Measurements from ENCODE around the gene ADCY9. TPM values are rescaled to one million over a fixed set of nuclear protein-coding genes. Genes with fewer than 3 reads are reported as not detected.

Gene ADCY9
- total RNA-seq, 1 donor from 2014 or later: 9.6 TPM

GRCh38 chr16:4011225-4011939 is 104.9 kb downstream of the ADCY9 start:
- intact Hi-C loops (cut with micrococcal nuclease): no loop called here
- H3K27me3 Mint-ChIP-seq: no peaks in the 10 kb centered on the region
- H3K36me3 Mint-ChIP-seq (ENCODE audit: low read depth): no peaks in the 10 kb centered on the region
- no peak for DNase-seq
- peaks cover 2% of the 10 kb centered on the region for H3K4me1 Mint-ChIP-seq
- H3K9me3 Mint-ChIP-seq: no peaks in the 10 kb centered on the region
- no peak overlapping the region for H3K4me3 Mint-ChIP-seq
- no peak overlapping the region for H3K27ac Mint-ChIP-seq

DNA sequence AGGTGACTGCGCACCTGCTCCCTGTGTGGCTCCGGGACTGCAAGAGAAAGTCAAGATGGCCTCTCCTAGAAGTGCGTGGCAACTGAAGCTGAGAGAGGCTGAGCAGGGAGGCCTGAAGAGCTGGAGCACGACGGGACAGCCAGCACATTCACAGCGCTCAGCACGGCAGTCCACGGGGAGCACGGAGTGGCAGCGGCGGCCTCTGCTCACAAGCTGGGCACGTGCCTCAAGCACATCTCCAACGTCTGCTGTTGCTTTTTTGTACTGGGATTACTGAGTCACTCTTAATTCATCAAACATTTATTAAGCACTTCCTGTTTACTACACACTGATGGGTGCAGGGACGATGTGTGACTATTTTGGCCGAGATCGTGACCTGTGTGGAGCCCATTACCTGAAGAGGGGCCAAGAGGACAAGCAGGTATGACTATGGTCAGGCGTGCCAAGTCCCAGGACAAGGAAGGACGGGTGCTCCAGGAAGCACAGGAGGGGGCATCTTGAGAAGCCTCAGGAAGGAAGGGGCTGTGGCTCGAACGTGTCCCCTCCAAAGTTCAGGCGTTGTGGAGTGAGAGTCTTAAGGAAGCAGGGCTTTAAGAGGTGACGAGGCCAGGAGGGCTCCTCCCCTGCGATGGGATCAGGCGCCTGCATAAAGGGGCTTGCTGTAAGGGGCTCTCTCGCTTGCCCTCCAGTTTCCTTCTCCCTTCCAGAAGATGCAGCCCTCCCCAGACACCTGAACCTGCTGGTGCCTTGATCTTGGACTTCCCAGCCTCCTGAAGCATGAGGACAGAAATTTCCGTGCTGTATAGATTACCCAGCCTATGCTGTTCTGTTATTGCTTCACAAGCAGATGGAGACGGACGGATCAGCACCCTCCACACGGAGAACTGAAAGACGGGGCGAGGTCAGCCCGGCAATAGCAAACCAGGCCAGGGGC is 105.8 kb downstream of the ADCY9 start:
- no peaks in the 10 kb centered on the region for H3K27me3 Mint-ChIP-seq
- no peak overlapping the region for H3K4me3 Mint-ChIP-seq
- H3K9me3 Mint-ChIP-seq: no peaks in the 10 kb centered on the region
- H3K27ac Mint-ChIP-seq: no peak overlapping the region
- DNase-seq: no peak
- no peaks in the 10 kb centered on the region for H3K36me3 Mint-ChIP-seq (ENCODE audit: low read depth)
- peaks cover 2% of the 10 kb centered on the region for H3K4me1 Mint-ChIP-seq
- intact Hi-C loops (cut with micrococcal nuclease): no loop called here

DNA sequence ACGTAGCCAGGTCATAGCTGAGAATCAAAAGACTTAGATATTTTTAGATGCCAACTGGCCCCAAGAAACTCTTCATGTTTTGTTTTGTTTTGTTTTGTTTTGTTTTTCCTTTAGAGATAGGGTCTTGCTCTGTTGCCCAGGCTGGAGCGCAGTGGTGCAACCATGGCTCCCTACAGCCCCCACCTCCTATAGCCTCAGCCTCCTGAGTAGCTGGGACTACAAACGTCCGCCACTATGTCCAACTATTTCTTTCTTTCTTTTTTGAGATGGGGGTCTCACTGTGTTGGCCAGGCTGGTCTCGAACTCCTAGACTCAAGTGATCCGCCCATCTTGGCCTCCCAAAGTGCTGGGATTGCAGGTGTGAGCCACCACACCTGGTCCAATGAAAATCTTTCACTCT is 107.1 kb downstream of the ADCY9 start:
- Mint-ChIP-seq H3K27ac (no peak overlapping the region), H3K9me3 (no peaks in the 10 kb centered on the region)

GRCh38 chr16:4008116-4008515 is 108.1 kb downstream of the ADCY9 start:
- Mint-ChIP-seq H3K27me3 (no peaks in the 10 kb centered on the region), H3K27ac (no peak overlapping the region), H3K36me3 (ENCODE audit: low read depth) (no peaks in the 10 kb centered on the region), H3K4me3 (no peak overlapping the region), H3K9me3 (no peaks in the 10 kb centered on the region), H3K4me1 (peaks cover 2% of the 10 kb centered on the region)
- intact Hi-C loops (cut with micrococcal nuclease): no loop called here
- no peak for DNase-seq

More for the DNA sequence above, 107.1 kb downstream of the ADCY9 start:
- Mint-ChIP-seq H3K4me1 (peaks cover 2% of the 10 kb centered on the region), H3K36me3 (ENCODE audit: low read depth) (no peaks in the 10 kb centered on the region), H3K27me3 (no peaks in the 10 kb centered on the region), H3K4me3 (no peak overlapping the region)
- intact Hi-C loops (cut with micrococcal nuclease): no loop called here
- no peak for DNase-seq

- Mint-ChIP-seq H3K9me3 (no peaks in the 10 kb centered on the region), H3K36me3 (ENCODE audit: low read depth) (no peaks in the 10 kb centered on the region), H3K4me1 (peaks cover 2% of the 10 kb centered on the region), H3K4me3 (no peak overlapping the region), H3K27ac (no peak overlapping the region), H3K27me3 (no peaks in the 10 kb centered on the region)
- intact Hi-C loops (cut with micrococcal nuclease): no loop called here
- no peak for DNase-seq
These were observed 109.7 kb downstream of the ADCY9 start for GRCh38 chr16:4006397-4006999.

GRCh38 chr16:4005731-4006130 is 110.5 kb downstream of the ADCY9 start:
- Mint-ChIP-seq H3K9me3 (no peaks in the 10 kb centered on the region), H3K4me3 (no peak overlapping the region), H3K27ac (no peak overlapping the region), H3K36me3 (ENCODE audit: low read depth) (no peaks in the 10 kb centered on the region), H3K27me3 (no peaks in the 10 kb centered on the region), H3K4me1 (peaks cover 5% of the 10 kb centered on the region)
- intact Hi-C loops (cut with micrococcal nuclease): no loop called here
- DNase-seq: no peak

DNA sequence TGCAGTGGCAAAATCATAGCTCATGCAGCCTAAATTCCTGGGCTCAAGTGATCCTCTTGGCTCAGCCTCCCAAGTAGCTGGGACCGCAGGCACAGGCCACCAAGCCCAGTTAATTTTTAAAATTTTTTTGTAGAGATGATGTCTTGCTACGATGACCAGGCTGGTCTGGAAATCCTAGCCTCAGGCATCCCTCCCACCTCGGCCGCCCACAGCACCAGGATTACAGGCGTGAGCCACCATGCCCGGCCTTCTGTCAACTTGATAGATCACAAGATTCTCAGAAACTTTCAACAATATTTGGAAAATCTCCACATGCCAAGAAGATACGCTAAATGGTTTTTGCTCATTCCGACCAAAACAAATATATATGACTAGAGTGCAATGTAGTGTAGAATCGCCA is 111.0 kb downstream of the ADCY9 start:
- Mint-ChIP-seq H3K27ac (no peak overlapping the region), H3K4me1 (peaks cover 8% of the 10 kb centered on the region), H3K36me3 (ENCODE audit: low read depth) (no peaks in the 10 kb centered on the region), H3K4me3 (no peak overlapping the region), H3K27me3 (no peaks in the 10 kb centered on the region), H3K9me3 (no peaks in the 10 kb centered on the region)
- DNase-seq: no peak
- intact Hi-C loops (cut with micrococcal nuclease): no loop called here

- no peaks in the 10 kb centered on the region for H3K27me3 Mint-ChIP-seq
These were observed 112.0 kb downstream of the ADCY9 start for GRCh38 chr16:4004206-4004605.

DNA sequence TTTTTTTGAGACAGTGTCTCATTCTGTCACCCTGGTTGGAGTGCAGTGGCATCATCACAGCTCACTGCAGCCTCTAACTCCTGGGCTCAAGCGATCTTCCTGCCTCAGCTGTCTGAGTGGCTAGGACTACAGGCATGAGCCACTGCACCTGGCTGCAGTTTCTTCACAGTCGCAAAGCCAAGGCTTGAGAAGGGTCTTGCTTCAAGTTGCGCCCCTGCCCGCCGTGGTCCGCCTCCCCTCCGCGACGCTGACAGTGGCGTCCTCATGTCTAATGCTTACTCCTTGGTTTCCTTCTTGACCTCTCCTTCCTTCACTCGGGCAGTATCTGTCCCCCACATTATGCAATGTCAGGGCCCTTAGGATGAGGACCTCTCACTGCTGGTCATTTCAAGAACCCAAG is 112.7 kb downstream of the ADCY9 start:
- Mint-ChIP-seq H3K36me3 (ENCODE audit: low read depth) (no peaks in the 10 kb centered on the region), H3K4me1 (peaks cover 22% of the 10 kb centered on the region), H3K9me3 (no peaks in the 10 kb centered on the region), H3K4me3 (no peak overlapping the region), H3K27ac (no peak overlapping the region), H3K27me3 (no peaks in the 10 kb centered on the region)
- intact Hi-C loops (cut with micrococcal nuclease): no loop called here
- DNase-seq: no peak

More at GRCh38 chr16:4004206-4004605, 112.0 kb downstream of the ADCY9 start:
- no peak overlapping the region for H3K27ac Mint-ChIP-seq
- H3K4me1 Mint-ChIP-seq: peaks cover 18% of the 10 kb centered on the region
- H3K9me3 Mint-ChIP-seq: no peaks in the 10 kb centered on the region
- intact Hi-C loops (cut with micrococcal nuclease): no loop called here
- no peak overlapping the region for H3K4me3 Mint-ChIP-seq
- DNase-seq: no peak
- no peaks in the 10 kb centered on the region for H3K36me3 Mint-ChIP-seq (ENCODE audit: low read depth)

- H3K4me1 Mint-ChIP-seq: peaks cover 22% of the 10 kb centered on the region
- no peaks in the 10 kb centered on the region for H3K27me3 Mint-ChIP-seq
- no peaks in the 10 kb centered on the region for H3K9me3 Mint-ChIP-seq
- DNase-seq: no peak
- H3K27ac Mint-ChIP-seq: no peak overlapping the region
- H3K36me3 Mint-ChIP-seq (ENCODE audit: low read depth): no peaks in the 10 kb centered on the region
- H3K4me3 Mint-ChIP-seq: no peak overlapping the region
- intact Hi-C loops (cut with micrococcal nuclease): no loop called here
These were observed 113.1 kb downstream of the ADCY9 start for GRCh38 chr16:4003166-4003565.

GRCh38 chr16:4002121-4002520 is 114.1 kb downstream of the ADCY9 start:
- intact Hi-C loops (cut with micrococcal nuclease): no loop called here
- H3K9me3 Mint-ChIP-seq: no peaks in the 10 kb centered on the region
- H3K27ac Mint-ChIP-seq: no peak overlapping the region
- no peaks in the 10 kb centered on the region for H3K27me3 Mint-ChIP-seq
- H3K4me3 Mint-ChIP-seq: no peak overlapping the region
- no peak for DNase-seq
- peaks cover 22% of the 10 kb centered on the region for H3K4me1 Mint-ChIP-seq
- H3K36me3 Mint-ChIP-seq (ENCODE audit: low read depth): no peaks in the 10 kb centered on the region

GRCh38 chr16:3999479-4000325 is 116.5 kb downstream of the ADCY9 start:
- DNase-seq: peak; percentile 62

GRCh38 chr16:3998793-3999478 is 117.3 kb downstream of the ADCY9 start:
- H3K4me3 Mint-ChIP-seq: no peak overlapping the region
- no peaks in the 10 kb centered on the region for H3K36me3 Mint-ChIP-seq (ENCODE audit: low read depth)
- peaks cover 22% of the 10 kb centered on the region for H3K4me1 Mint-ChIP-seq
- no peak for DNase-seq
- no peaks in the 10 kb centered on the region for H3K27me3 Mint-ChIP-seq
- intact Hi-C loops (cut with micrococcal nuclease): no loop called here
- no peak overlapping the region for H3K27ac Mint-ChIP-seq
- no peaks in the 10 kb centered on the region for H3K9me3 Mint-ChIP-seq

More at GRCh38 chr16:3999479-4000325, 116.5 kb downstream of the ADCY9 start:
- no peaks in the 10 kb centered on the region for H3K36me3 Mint-ChIP-seq (ENCODE audit: low read depth)
- peaks cover 22% of the 10 kb centered on the region for H3K4me1 Mint-ChIP-seq
- intact Hi-C loops (cut with micrococcal nuclease): no loop called here
- H3K27me3 Mint-ChIP-seq: no peaks in the 10 kb centered on the region
- no peaks in the 10 kb centered on the region for H3K9me3 Mint-ChIP-seq
- H3K4me3 Mint-ChIP-seq: peak overlapping the region; percentile 62
- no peak overlapping the region for H3K27ac Mint-ChIP-seq

All from activated CD4-positive, alpha-beta T cell treated with anti-CD3 and anti-CD28 coated beads, Interleukin-2, amount 10 ng/mL, durations not matched to agents 24 days and 14 days (primary cell).